B cell (primary cell): Measurements from ENCODE around the gene MYO16. TPM values are rescaled to one million over a fixed set of nuclear protein-coding genes. Genes with fewer than 3 reads are reported as not detected.

Source experiments
- ATAC-seq: fragments of 200-7000 bp; cut with Tn5 transposase; one replicate; pipeline ENCODE4 v1.10.0; 2021; ENCODE audit warnings: low read depth, mild to moderate bottlenecking, moderate number of reproducible peaks, moderate library complexity
- CTCF ChIA-PET: fragments of 350-600 bp; sonication (Branson Sonifier 250); formaldehyde crosslinking; loops from one replicate; lab custom pipeline; 2021; ENCODE audit warnings: antibody characterized with exemption, inconsistent platforms; lab: Charles Lee
- POLR2A ChIA-PET: fragments of 350-600 bp; sonication (Branson Sonifier 250); formaldehyde crosslinking; loops from one replicate; lab custom pipeline; 2021; ENCODE audit warnings: antibody characterized with exemption; lab: Charles Lee
- DNase-seq: peaks from one replicate; pipeline ENCODE4 v3.0.0; 2013
- H2AFZ ChIP-seq: 2 replicates; pipeline ENCODE4 v1.6.1; 2012; ENCODE audit warnings: mild to moderate bottlenecking, low read depth, low read length; ENCODE audit not compliant: insufficient read depth, poor library complexity, severe bottlenecking
- H3K27ac ChIP-seq, 2 donors: 1 replicate in 1 of 2; 2 replicates in 1 of 2; pipeline ENCODE4 v1.5.1; 2012 to 2013; ENCODE audit warnings: low read length in 2 of 2, mild to moderate bottlenecking in 2 of 2, moderate library complexity in 1 of 2
- H3K27me3 ChIP-seq, 4 experiments: fragments of 200-600 bp in 1 of 4; sonication (generic) in 1 of 4; replicated peaks in 1 of 4; 1 replicate in 2 of 4; 2 replicates in 2 of 4; pipeline versions ENCODE4 v1.6.1 to v1.7.0; 2013 to 2016; ENCODE audit warnings: low read length in 3 of 4, mild to moderate bottlenecking in 2 of 4, mixed read lengths in 1 of 4, moderate library complexity in 1 of 4; ENCODE audit not compliant: insufficient read depth in 4 of 4, control insufficient read depth in 3 of 4; ENCODE audit errors: control extremely low read depth in 1 of 4
- H3K36me3 ChIP-seq, 2 experiments: replicated peaks in 1 of 2; 1 replicate in 1 of 2; 2 replicates in 1 of 2; pipeline versions ENCODE4 v1.6.1 to v1.7.1; 2013; ENCODE audit warnings: low read length in 1 of 2; ENCODE audit not compliant: insufficient read depth in 2 of 2, control insufficient read depth in 1 of 2; ENCODE audit errors: control extremely low read depth in 1 of 2, extremely low read depth in 1 of 2
- H3K4me1 ChIP-seq, 2 donors: fragments of 200-600 bp in 1 of 2; sonication (generic) in 1 of 2; 1 replicate in 1 of 2; 2 replicates in 1 of 2; pipeline versions ENCODE4 v1.5.1 to v1.6.1; 2013 to 2017; ENCODE audit warnings: low read length in 2 of 2; ENCODE audit not compliant: control insufficient read depth in 2 of 2, insufficient read depth in 2 of 2
- H3K4me2 ChIP-seq: replicated peaks from 2 replicates; pipeline ENCODE3; 2012; ENCODE audit warnings: mild to moderate bottlenecking, low read depth, low read length; ENCODE audit not compliant: poor library complexity, severe bottlenecking
- H3K4me3 ChIP-seq, 5 experiments: fragments of 200-600 bp in 1 of 5; sonication (generic) in 1 of 5; 1 replicate in 3 of 5; 2 replicates in 2 of 5; pipeline versions ENCODE4 v1.5.1 to v1.7.0; 2011 to 2016; ENCODE audit warnings: low read length in 4 of 5, mild to moderate bottlenecking in 4 of 5, low read depth in 2 of 5, control low read depth in 1 of 5, moderate library complexity in 1 of 5; ENCODE audit not compliant: insufficient read depth in 1 of 5; ENCODE audit errors: control extremely low read depth in 1 of 5, extremely low read depth in 1 of 5
- H3K79me2 ChIP-seq: fragments of 200-600 bp; sonication (generic); one replicate; pipeline ENCODE4 v1.6.0; 2016; ENCODE audit warnings: low read length; ENCODE audit not compliant: control insufficient read depth, insufficient read depth
- H3K9ac ChIP-seq: fragments of 200-600 bp; sonication (generic); 2 replicates; pipeline ENCODE4 v1.6.1; 2017; ENCODE audit warnings: mild to moderate bottlenecking, low read length, moderate library complexity
- H3K9me3 ChIP-seq, 3 donors: one replicate each; pipeline versions ENCODE4 v1.6.1 to v1.7.1; 2013; ENCODE audit warnings: low read length in 2 of 3; ENCODE audit not compliant: control insufficient read depth in 2 of 3, insufficient read depth in 1 of 3; ENCODE audit errors: control extremely low read depth in 1 of 3
- H4K20me1 ChIP-seq: 2 replicates; pipeline ENCODE4 v1.6.0; 2012; ENCODE audit warnings: mild to moderate bottlenecking, low read length; ENCODE audit not compliant: insufficient read depth, control insufficient read depth, poor library complexity, severe bottlenecking
- H3K27ac Mint-ChIP-seq: one replicate; pipeline ENCODE4 v1.8.0; 2021; ENCODE audit warnings: mixed read lengths
- H3K27me3 Mint-ChIP-seq: one replicate; pipeline ENCODE4 v1.8.0; 2021; ENCODE audit warnings: mixed read lengths
- H3K4me1 Mint-ChIP-seq: one replicate; pipeline ENCODE4 v1.8.0; 2021; ENCODE audit warnings: mixed read lengths
- H3K4me3 Mint-ChIP-seq: one replicate; pipeline ENCODE4 v1.8.0; 2021; ENCODE audit warnings: mixed read lengths
- H3K9me3 Mint-ChIP-seq: one replicate; pipeline ENCODE4 v1.8.0; 2022; ENCODE audit warnings: mixed read lengths; ENCODE audit not compliant: insufficient read depth
- EZH2 ChIP-seq: IDR thresholded peaks from 2 replicates; pipeline ENCODE4 v1.6.1; 2012; ENCODE audit warnings: borderline replicate concordance, low read depth, mild to moderate bottlenecking, moderate library complexity, low read length; ENCODE audit not compliant: insufficient read depth, poor library complexity, severe bottlenecking
- WGBS: methylation state at CpG from one replicate; pipeline ENCODE4 v1.1.5; 2013; ENCODE audit warnings: missing lambda C conversion rate; ENCODE audit not compliant: insufficient coverage; 5-methylcytosine and 5-hydroxymethylcytosine counted together
- intact Hi-C: fragments of 100-400 bp; cut with micrococcal nuclease; formaldehyde crosslinking; loops from one replicate; pipeline ENCODE4 v1.10.0; 2022
- polyA plus RNA-seq: library from polyadenylated mRNA; depleted of rRNA; stranded (reverse); fragments of >200 nt; gene quantifications from 2 replicates; pipeline ENCODE4 v1.2.3, GENCODE V29; 2012
- total RNA-seq, 2 donors: library from RNA; stranded (reverse); fragments of 120-200 nt in 1 of 2; gene quantifications; 1 replicate in 1 of 2; 2 replicates in 1 of 2; pipeline versions ENCODE4 v1.2.3 to v1.2.4, GENCODE V29; 2013 to 2022
- TF ChIP-seq, protein P1 (sequence below): fragments of 200-600 bp; IDR thresholded peaks from one replicate; pipeline ENCODE4 v1.8.0; 2022; ENCODE audit warnings: antibody characterized with exemption, mild to moderate bottlenecking

Gene MYO16
- total and polyA plus RNA-seq, 2 donors (not counting 1 experiment from before 2014, with no cell fraction given) = not detected

- DNase-seq = no peak
- Mint-ChIP-seq H3K4me3 (no peak overlapping the region), H3K27ac (no peak overlapping the region), H3K27me3 (no peaks in the 10 kb centered on the region), H3K4me1 (no peaks in the 10 kb centered on the region), H3K9me3 (peaks cover 2% of the 10 kb centered on the region)
- Histone ChIP-seq H3K27me3 (no peaks in the 10 kb centered on the region), H3K9ac (no peak overlapping the region), H3K36me3 (no peaks in the 10 kb centered on the region), H3K4me1 (no peaks in the 10 kb centered on the region), H3K79me2 (no peaks in the 10 kb centered on the region), H2AFZ (no peak overlapping the region), H4K20me1 (no peaks in the 10 kb centered on the region), H3K27ac (no peak overlapping the region), H3K9me3 (no peaks in the 10 kb centered on the region), H3K4me2 (no peak overlapping the region), H3K4me3 (no peak overlapping the region)
- intact Hi-C loops = no loop called here
- POLR2A ChIA-PET = interaction anchor here (0.5 kb wide), 1 partner anchor 1071 kb away, joined by 8 read pairs; no protein-coding TSS in a partner anchor
- WGBS = 72% methylated on average over 8 of the region's 11 CpGs
- ATAC-seq = no peak
- CTCF ChIA-PET = no interaction called here
- TF ChIP-seq EZH2 = no peak
- TF ChIP-seq, protein P1, sequence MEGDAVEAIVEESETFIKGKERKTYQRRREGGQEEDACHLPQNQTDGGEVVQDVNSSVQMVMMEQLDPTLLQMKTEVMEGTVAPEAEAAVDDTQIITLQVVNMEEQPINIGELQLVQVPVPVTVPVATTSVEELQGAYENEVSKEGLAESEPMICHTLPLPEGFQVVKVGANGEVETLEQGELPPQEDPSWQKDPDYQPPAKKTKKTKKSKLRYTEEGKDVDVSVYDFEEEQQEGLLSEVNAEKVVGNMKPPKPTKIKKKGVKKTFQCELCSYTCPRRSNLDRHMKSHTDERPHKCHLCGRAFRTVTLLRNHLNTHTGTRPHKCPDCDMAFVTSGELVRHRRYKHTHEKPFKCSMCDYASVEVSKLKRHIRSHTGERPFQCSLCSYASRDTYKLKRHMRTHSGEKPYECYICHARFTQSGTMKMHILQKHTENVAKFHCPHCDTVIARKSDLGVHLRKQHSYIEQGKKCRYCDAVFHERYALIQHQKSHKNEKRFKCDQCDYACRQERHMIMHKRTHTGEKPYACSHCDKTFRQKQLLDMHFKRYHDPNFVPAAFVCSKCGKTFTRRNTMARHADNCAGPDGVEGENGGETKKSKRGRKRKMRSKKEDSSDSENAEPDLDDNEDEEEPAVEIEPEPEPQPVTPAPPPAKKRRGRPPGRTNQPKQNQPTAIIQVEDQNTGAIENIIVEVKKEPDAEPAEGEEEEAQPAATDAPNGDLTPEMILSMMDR = no peak
Observed at GRCh38 chr13:108786456-108787200, 157.2 kb downstream of the MYO16 start.

GRCh38 chr13:108787700-108788414 lies 158.4 kb downstream of the MYO16 start:
- ChIA-PET CTCF (no interaction called here), POLR2A (no interaction called here)
- Mint-ChIP-seq H3K9me3 (peaks cover 2% of the 10 kb centered on the region), H3K27me3 (no peaks in the 10 kb centered on the region), H3K4me3 (no peak overlapping the region), H3K4me1 (no peaks in the 10 kb centered on the region), H3K27ac (no peak overlapping the region)
- no peaks in the 10 kb centered on the region for H3K36me3 ChIP-seq
- 76% methylated on average over 12 of the region's 14 CpGs for WGBS
- no peak overlapping the region for H3K4me3 ChIP-seq
- no peak overlapping the region for H3K4me2 ChIP-seq
- DNase-seq (no peak), ATAC-seq (no peak)
- intact Hi-C loops = no loop called here
- no peaks in the 10 kb centered on the region for H3K79me2 ChIP-seq
- no peaks in the 10 kb centered on the region for H3K27me3 ChIP-seq
- H3K9me3 ChIP-seq = no peaks in the 10 kb centered on the region
- no peaks in the 10 kb centered on the region for H4K20me1 ChIP-seq
- TF ChIP-seq, protein P1 = no peak
- no peak for TF ChIP-seq EZH2
- H2AFZ ChIP-seq = no peak overlapping the region
- no peak overlapping the region for H3K9ac ChIP-seq
- H3K4me1 ChIP-seq = no peaks in the 10 kb centered on the region
- H3K27ac ChIP-seq = no peak overlapping the region
